ENCODE results near the gene RPL13A. TPM values are rescaled to one million over a fixed set of nuclear protein-coding genes. Genes with fewer than 3 reads are reported as not detected.

RPL13A gene
- total RNA-seq, 2 donors from 2014 or later: 765 to 1,868 TPM

- no peaks in the 10 kb centered on the region for H3K36me3 ChIP-seq
- no peaks in the 10 kb centered on the region for H3K9me3 ChIP-seq
- peak overlapping the region; percentile 7 to 73 for H3K27ac ChIP-seq
- H3K27me3 ChIP-seq: no peaks in the 10 kb centered on the region
- peak overlapping the region; percentile 27 to 60 for H3K4me3 ChIP-seq
- DNase-seq (ENCODE audit: low spot score): no peak
- H3K4me1 ChIP-seq: peaks cover 0 to 24% of the 10 kb centered on the region in 2 donors
- no peak for TF ChIP-seq CTCF (IDR thresholded peaks at IDR 0.05)
These were observed 40.9 kb downstream of the RPL13A start for GRCh38 chr19:49528211-49528771.

GRCh38 chr19:49530708-49531107 lies 43.3 kb downstream of the RPL13A start:
- TF ChIP-seq CTCF (IDR thresholded peaks at IDR 0.05): no peak
- H3K36me3 ChIP-seq: no peaks in the 10 kb centered on the region
- H3K27me3 ChIP-seq: no peaks in the 10 kb centered on the region
- peaks cover 0 to 35% of the 10 kb centered on the region in 2 donors for H3K4me1 ChIP-seq
- DNase-seq (ENCODE audit: low spot score): no peak
- H3K27ac ChIP-seq: no peak overlapping the region
- no peaks in the 10 kb centered on the region for H3K9me3 ChIP-seq
- no peak overlapping the region for H3K4me3 ChIP-seq

- H3K4me1 ChIP-seq: peaks cover 0 to 22% of the 10 kb centered on the region in 2 donors
- H3K4me3 ChIP-seq: peak overlapping the region; percentile 45 to 57
- H3K36me3 ChIP-seq: no peaks in the 10 kb centered on the region
- no peaks in the 10 kb centered on the region for H3K27me3 ChIP-seq
- peak overlapping the region; percentile 5 to 11 for H3K27ac ChIP-seq
- TF ChIP-seq CTCF (IDR thresholded peaks at IDR 0.05): peak; percentile 11 to 51
- peak; percentile 76 for DNase-seq (ENCODE audit: low spot score)
- no peaks in the 10 kb centered on the region for H3K9me3 ChIP-seq
These were observed 46.4 kb downstream of the RPL13A start for GRCh38 chr19:49533551-49534488.

GRCh38 chr19:49534632-49535385 lies 47.4 kb downstream of the RPL13A start:
- Histone ChIP-seq H3K9me3 (no peaks in the 10 kb centered on the region), H3K4me3 (peak overlapping the region in 1 of 2 donors; percentile 57), H3K27me3 (no peaks in the 10 kb centered on the region), H3K36me3 (no peaks in the 10 kb centered on the region), H3K4me1 (peaks cover 0 to 17% of the 10 kb centered on the region in 2 donors), H3K27ac (no peak overlapping the region)
- no peak for TF ChIP-seq CTCF (IDR thresholded peaks at IDR 0.05)
- no peak for DNase-seq (ENCODE audit: low spot score)

GRCh38 chr19:49536921-49537462 lies 49.6 kb downstream of the RPL13A start:
- Histone ChIP-seq H3K27me3 (no peaks in the 10 kb centered on the region), H3K27ac (no peak overlapping the region), H3K4me3 (no peak overlapping the region), H3K9me3 (no peaks in the 10 kb centered on the region), H3K36me3 (no peaks in the 10 kb centered on the region), H3K4me1 (peaks cover 0 to 17% of the 10 kb centered on the region in 2 donors)
- no peak for DNase-seq (ENCODE audit: low spot score)
- no peak for TF ChIP-seq CTCF (IDR thresholded peaks at IDR 0.05)

Data from right atrium auricular region (tissue), 2 donors.